Activated CD4-positive, CD25-positive, alpha-beta regulatory T cell (primary cell): Measurements from ENCODE around the gene TLDC2.
"Not testable (repeated sequence)": the region's sequence is repeated elsewhere in the genome, so short reads cannot be mapped to it uniquely, and the experiment has no call there.

ENCODE experiments used
- DNase-seq, 4 experiments: peaks; one replicate each; lab custom pipeline; 2025; lab: John Stamatoyannopoulos, UW

TLDC2 gene

DNA sequence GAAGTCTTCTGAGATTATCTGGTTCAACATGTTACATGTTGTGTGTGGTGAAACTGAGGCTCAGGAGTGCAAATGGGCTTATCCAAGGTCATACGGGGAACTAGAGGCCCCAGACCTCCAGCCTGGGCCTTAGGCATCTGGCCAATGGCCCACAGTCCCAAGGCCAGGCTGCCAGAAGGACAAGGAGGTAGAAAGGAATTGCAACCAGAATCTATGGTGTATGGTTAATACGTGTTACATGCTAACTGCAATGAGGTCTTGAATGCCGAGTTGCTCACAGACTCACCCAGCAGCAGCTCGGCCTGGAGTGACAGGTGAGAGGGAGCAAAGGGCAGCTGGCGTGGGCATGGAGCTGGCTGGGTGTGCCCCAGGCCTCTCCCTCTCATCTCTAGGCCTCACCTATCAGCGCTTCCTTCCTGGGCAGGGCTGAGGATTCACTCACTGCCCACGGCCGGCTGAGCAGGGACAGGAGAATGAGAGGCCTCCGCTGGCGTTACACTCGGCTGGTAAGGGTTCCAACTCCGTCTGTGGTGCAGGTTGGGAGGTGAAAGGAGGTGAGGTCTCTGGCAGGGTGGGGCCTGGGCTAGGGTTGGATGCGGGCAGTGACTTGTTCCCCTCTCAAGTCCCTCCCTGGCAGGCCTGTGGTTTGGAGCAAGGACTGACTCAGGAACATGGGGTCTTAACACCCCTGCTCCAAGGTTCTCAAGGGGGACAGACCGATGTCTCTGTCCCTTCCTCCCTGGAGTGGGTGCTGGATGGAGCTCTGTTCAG lies at the start of gene TLDC2:
TSS of gene TLDC2 (plus strand) at position 437 of the 771 bp plus-strand sequence. CDS start at position 474, 37 bp downstream.
- DNase-seq, result no peak

DNA sequence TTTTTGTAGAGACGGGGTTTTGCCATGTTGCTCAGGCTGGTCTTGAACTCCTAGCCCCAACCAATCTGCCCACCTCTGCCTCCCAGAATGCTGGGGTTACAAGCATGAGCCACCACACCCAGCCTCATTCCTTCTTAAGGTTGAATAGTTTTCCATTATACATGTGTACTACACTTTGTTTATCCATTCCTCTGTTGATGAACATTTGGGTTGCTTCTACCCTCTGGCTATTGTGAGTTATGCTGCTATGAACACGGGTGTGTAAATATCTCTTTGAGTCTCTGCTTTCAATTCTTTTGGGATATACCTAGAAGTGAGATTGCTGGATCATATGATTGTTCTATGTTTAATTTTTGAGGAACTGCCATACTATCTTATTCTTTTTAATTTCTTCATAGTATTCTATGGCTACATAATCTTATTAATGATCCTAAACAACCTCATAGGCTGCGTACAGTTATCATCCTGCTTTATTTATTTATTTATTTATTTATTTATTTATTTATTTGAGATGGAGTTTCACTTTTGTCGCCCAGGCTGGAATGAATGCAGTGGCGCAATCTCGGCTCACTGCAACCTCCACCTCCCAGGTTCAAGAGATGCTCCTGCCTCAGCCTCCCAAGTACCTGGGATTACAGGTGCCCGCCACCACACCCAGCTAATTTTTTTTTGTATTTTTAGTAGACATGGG lies 49.2 kb upstream of the TLDC2 start:
- no peak for DNase-seq

DNA sequence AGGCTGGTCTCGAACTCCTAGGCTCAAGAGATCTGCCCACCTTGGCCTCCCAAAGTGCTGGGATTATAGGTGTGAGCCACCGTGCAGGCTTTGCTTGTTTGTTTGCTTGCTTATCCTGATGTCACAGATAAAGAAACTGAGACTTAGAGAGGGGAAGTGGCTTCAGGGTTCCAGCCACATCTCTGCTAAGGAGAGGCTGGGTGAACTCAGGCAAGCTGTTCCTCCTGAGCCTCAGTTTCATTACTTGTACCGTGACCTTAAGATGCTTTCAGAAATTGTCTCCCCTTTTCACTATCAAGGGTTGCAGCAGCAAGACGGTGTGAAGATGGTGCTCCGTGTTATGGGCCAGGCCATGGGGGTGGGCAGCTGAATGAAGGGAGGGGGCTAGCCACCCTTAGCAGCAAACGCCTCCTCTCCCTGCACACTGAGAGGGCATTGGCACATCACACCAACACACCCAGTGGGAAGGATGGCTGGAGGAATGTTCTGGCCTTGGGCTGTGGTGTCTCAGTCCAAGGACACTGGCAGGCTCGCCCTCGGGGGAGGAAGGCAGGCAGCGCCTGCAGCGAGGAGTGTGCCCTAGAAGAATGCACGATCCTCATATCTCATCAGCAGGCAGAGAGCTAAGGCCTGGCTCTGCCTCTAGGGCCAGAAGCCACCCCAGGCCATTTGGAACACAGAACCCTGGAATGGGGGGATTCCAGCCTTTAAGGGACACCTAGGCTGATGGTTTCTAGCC lies 48.2 kb upstream of the TLDC2 start:
- no peak for DNase-seq

DNA sequence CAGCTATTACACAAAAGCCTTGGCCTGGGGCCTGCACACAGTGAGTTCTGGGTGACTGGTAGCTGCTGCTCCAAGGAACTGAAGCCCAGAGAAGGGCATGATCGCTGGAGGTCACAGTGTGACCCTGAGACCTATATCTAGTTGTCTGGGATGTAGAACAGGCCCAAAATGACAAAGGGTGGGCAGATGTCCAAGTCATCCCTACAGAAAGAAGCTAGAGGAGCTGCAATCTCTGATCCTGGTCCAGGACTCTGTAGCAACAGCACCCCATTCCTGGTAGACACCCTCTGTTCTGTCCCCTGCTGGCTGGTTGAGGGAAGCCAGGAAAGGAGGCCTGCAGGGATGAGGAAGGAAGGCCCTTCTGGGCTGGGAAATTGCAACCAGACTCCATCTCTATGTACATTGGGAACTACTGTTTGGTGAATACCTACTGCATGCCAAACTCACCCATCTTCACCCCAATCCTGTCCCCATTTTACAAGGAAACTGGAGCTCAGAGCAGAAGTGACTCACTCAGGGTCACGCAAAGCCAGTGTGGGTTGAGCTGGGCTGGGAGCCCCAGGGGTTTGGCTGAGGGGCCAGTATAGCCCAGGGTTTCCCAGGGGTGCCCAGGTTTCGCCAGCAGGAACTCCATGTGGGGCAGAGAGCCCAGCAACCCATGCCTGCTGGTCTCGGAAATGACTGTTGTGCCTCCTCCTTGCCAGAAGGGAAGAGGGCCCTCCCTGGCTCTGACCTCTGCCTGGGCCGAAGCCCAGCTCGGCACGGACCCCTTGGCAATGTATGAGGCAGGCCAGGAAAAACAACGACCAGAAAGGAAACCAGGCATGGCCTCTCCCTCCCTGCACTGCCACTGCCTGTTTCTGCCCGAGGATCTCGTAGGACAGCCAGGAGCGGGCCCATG lies 44.9 kb upstream of the TLDC2 start:
- DNase-seq, result no peak

DNA sequence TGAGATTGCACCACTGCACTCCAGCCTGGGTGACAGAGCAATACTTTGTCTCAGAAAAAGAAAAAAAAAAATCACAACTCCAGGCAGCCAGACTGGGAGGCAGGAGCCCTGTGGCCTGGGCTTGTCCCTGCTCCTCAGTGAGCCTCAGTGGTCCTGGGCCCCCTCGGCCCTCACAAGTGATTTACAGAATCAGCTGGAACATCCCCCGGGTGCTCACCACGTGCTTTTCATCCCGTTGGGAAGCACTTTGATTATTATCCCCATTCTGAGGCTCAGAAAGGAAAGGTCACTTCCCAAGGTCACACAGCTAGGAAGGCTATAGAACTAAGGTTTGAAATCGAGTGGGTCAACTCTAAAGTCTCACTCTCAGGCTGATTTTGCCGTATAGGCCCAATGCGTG lies 43.1 kb upstream of the TLDC2 start:
- DNase-seq, result no peak

DNA sequence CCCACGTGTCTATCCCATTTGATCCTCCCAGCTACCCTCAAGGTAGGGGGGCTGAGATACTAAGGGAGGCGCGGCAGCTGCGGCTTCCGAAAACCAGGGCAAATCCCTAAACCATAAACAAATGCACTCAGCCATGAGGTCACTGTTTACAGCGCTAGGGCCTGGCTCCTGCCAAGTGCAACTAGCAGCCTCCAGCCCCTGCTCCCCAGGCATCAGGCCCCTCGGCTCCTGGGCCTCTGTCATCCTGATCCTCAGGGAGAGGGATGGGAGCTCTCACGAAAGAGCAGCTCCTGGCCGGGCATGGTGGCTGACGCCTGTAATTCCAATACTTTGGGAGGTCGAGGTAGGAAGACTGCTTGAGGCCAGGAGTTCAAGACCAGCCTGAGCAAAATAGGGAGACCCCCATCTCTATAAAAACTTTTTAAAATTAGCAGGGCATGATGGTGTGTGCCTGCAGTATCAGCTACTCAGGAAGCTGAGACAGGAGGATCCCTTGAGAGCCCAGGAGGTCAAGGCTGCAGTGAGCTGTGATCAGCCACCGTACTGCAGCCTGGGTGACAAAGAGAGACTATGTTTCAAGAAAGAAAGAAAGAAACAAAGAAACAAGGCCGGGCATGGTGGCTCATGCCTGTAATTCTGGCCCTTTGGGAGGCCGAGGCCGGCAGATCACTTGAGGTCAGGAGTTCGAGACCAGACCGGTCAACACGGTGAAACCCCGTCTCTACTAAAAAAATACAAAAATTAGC lies 42.5 kb upstream of the TLDC2 start:
- no peak for DNase-seq

DNA sequence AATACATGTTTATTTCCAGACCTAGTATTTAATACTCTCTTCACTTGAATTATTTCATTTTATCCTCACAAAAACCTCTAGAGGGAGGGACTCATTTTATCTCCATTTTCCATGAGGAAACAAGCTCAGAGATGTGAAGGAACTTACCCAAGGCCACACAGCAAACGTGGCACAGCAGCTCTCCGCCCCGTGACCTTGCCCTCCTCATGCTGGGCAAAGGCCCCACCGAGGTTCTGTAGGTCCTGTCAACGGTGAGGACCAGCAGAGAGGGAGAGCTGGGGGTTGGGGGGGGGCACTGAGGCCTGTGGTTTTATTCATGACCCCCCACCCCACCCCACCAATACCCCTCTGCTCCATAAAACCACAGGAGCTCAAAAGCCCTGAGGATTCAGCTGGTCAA lies 40.9 kb upstream of the TLDC2 start:
- no peak for DNase-seq

DNA sequence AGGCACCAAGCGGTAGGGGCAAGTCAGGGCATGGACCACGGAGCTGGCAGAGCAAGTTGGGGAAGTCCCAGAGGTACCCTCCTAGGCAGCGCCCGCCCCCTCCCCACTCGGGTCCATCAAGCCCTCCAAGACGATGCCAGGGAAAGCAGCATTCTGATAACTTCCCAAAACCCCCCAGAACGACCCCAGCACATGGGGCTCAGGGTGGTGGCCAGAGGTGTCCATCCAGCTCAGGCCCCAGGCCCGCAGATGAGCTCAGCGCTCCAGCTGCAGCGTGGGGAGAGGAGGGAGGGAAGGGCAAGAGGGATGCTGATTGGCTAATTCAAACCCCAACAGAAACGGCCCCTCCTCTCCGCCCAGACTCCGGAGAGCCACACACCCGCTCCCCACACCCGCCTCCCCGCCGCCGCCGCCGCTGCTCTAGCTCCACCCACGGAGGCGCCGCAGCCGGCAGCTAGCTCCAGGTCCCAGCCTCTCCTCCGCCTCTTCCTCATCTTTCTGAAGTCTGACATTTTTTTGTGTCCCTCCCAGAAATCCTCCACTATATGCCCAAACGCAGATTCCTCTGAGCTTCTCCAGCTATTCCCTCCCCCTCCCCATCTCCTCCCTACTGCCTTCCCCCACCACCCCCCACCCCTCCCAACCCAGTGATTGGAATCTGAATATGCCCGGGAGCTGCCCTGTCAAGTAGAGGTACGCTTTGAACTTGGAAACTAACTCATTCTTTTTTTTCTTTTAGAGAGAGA lies 40.3 kb upstream of the TLDC2 start:
- DNase-seq, result peak; percentile 59 to 71 (median 66)

DNA sequence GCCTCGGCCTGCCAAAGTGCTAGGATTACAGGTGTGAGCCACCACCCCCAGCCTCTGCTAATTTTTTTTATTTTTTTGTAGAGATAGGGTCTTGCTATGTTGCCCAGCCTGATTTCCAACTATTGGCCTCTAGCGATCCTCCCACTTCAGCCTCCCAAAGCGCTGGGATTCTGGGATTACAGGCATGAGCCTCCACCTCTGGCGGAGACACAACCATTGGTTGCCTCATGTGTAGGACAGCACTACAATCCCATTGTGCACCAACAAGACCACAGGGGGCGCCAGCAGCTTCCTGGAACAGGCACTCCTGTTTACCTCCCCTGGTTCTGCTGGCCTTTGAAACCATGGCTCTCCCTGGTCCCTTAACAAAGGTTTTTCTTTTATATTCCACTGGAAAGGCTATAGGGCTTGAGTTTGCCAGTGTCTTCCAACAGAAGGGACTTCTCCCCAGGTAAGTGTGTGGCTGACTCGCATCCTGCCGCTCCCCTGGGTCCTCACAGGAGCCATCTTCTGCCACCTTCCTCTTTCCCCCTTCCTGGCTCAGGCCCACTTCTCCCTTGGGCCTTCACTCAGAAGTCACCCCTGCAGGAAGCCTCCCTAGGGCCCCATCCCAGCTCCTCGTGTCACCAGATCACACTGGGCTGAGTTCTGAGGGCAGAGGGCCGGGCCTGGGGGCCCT lies 39.2 kb upstream of the TLDC2 start:
- DNase-seq, result peak in 1 of 4 experiments; percentile 11

DNA sequence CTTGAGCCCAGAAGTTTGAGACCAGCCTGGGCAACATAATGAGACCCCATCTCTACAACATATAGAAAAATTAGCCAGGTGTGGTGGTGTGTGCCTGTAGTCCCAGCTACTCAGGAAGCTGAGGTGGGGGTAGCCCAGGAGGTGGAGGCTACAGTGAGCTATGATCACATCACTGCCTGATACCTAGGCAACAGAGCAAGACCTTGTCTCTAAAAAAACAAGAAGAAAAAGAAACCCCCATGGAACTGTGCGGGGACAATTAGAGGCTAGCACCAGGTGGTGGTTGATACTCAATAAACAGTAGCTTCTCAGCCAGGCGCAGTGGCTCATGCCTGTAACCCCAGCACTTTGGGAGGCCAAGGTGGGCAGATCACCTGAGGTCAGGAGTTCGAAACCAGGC lies 37.6 kb upstream of the TLDC2 start:
- DNase-seq, result not testable (repeated sequence)

DNA sequence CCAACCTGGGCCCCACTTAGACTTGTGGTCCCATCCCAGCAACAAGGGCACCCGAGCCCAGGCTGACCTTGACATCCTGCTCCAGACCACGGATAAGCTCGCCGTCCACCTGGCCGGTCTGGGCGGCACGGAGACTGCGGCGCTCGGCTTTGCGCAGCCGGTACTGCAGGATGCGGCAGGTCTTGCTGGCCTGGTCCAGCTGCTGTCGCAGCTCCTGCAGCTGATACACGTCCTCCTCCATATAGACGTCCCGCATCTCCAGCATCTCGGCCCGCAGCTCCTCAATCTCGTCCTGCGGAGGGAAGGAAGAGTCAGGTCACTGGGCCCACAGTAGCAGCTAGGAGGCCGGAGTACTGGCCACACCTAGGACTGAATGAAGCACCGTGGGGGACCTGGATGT lies 36.8 kb upstream of the TLDC2 start:
- DNase-seq, result no peak

DNA sequence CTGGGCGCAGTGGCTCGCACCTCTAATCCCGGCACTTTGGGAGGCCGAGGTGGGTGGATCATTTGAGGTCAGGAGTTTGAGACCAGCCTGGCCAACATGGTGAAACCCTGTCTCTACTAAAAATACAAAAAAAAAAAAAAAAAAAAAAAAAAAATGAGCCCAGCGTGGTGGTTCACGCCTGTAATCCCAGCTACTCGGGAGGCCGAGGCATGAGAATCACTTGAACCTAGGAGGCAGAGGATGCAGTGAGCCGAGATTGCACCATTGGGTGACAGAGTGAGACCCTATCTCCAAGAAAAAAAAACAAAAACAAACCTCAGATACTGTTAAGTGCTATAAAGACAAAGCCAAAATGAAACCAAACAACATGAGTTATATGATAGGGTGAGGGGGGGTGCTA lies 34.9 kb upstream of the TLDC2 start:
- not testable (repeated sequence) for DNase-seq

DNA sequence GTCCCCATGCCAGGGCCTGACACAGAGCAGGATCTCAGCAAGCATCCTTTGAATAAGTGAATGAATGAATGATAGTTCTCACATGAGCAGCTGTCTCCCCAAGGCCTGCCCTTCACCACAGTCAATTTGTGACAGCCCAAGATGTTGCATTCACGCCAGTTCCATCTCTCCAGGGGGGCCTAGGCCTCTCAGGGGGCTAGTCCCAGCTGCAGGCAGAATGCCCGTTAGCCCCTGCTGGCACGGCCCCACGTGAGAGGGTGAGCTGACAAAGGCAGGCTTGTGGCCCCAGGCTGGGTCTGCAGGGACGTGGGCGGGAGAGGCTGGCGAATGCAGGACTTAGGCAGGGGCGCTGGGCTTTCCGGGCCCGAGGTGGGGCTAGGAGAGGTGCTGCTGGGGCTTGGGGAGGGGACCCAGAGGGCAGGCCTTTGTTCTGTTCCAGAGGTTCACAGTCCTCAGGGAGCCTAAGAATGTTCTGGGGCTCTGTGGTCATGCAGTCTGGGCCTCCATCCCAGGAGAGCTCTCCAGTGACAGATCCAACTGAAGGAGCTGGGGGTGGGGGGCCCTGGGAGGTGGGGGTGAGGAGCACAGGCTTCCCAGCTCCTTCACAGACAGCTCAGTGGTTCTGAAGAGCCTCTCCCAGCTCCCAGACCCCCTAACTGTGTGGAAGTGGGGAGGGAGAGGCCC lies 30.5 kb upstream of the TLDC2 start:
- DNase-seq, result no peak

DNA sequence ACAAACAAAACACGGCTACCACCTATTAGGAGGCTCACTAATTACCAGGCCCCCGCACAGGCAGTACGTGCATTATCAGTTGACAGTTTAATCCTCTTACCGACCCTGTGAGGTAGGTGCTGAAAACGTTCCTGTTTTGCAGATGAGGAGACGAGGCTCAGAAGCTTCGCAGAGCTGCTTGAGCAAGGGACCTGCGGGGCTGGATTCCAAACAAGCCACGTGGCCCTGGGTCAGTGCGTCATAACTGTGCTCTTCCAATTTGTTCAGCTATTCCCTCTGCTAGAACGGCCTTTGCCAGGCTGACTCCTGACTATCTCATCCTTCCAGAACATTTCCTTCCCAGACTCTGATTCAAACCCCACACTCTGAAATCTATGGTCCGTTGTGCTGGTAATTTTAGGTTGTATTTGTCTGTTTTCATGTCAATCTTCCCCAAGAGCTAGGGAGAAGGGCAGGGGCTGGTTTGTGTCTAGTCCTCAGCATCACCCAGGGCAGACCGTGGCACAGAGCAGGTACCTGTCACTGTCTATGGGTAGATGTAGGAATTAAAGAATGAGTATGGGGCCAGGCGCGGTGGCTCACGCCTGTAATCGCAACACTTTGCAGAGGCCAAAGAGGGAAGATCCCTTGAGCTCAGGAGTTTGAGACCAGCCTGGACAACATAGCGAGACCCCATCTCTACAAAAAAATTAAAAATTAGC lies 28.8 kb upstream of the TLDC2 start:
- no peak for DNase-seq

DNA sequence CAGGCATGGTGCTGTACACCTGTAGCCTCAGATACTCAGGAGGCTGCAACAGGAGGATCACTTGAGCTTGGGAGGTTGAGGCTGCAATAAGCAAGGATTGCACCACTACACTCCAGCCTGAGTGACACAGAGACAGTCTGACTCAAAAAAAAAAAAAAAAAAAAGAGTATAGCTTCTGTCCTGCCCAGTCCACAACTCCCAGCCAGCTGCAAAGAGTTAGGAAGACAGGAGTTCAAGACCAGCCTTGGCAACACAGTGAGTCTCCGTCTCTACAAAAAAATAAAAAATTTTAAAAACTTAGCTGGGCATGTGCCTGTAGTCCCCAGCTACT lies 28.3 kb upstream of the TLDC2 start:
- no peak for DNase-seq

DNA sequence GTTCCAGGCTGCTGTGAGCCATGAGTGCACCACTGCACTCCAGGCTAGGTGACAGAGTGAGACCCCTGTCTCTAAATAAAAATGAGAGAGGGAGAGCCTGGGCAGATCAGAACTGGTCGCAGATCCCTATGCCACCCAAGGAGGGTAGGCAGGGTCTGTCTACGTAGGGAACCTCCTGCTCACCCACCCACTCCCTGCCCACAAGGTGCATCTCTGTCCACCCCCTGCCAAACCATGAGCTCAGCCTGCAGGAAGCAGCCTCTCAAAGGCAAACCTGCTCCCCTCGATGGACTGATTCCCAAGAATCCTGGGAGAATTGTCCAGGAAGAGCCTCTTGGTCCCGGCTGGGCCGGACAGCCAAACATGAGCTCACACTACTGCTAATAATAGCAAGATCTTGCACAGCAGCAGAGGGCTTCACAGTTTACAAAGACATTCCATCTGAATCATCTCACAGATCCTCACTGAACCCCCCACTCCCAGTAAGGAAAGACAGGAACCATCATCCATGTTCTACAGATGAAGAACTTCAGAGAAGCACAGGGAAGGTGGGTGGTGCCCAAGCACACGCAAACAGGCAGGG lies 27.8 kb upstream of the TLDC2 start:
- DNase-seq, result no peak

DNA sequence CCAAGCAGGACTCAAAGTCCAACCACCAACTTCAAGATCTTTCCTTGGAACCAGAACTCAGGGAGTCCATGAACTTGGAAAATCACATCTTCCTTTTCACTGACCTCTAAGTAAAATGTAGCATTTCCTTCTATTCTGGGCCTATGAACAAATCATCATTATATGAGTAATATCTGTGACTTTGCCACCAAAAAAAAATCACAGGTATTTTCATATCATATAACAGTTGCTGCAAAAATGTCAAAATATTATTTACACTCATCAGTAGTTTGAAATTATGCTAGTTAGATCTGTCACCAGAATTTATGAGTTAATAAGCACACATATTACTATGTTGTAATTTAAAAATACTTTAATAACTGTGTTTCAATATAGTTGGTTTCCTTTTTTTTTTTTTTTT lies 27.3 kb upstream of the TLDC2 start:
- no peak for DNase-seq

DNA sequence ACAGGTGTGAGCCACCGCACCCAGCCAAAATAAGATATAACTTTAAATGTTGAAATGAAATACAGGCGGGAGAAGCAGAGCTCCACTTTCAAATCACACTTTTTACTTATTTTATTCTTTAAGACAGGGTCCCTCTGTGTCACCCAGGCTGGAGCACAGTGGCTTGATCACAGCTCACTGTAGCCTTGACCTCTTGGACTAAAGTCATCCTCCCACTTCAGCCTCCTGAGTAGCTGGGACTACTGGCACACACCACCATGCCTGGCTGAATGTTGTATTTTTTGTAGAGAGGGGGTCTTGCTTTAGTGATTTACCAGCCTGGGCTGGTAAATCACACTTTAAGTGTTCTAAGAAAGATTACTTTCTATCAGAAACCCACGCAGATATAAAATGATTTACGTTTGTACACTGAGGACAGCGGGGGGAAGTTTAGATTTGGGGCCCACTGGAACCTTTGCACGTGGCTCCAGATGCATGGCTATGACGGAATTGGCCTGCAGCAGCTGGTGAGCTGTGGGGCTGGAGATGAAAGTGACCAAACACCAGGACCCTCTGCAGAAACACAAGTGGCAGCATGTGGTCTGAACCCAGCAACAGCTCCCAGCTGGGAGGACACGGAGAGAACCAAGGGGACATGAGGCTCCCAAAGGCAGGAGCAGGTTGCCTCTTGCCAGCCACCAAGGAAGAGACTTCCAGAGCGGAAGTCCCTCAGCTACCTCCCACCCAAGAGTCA lies 26.4 kb upstream of the TLDC2 start:
- DNase-seq, result no peak
